K562 (cell line): ENCODE results near the gene UQCRH. TPM values are rescaled to one million over a fixed set of nuclear protein-coding genes. Genes with fewer than 3 reads are reported as not detected.

Experiments used
- ADNP ChIP-seq: fragments of 200-800 bp; sonication (Bioruptor generic); IDR thresholded peaks from 2 replicates; pipeline ENCODE4 v1.6.1; 2016; ENCODE audit warnings: missing genetic modification characterization, missing compliant biosample characterization
- COPS2 ChIP-seq: fragments of 450-650 bp; conservative IDR thresholded peaks from 2 replicates; pipeline ENCODE4 v1.6.1; 2016; ENCODE audit warnings: mild to moderate bottlenecking, moderate library complexity
- E2F3 ChIP-seq: fragments of 250-450 bp; sonication (Bioruptor Pico); IDR thresholded peaks from 2 replicates; pipeline ENCODE4 v1.4.0; 2020; ENCODE audit warnings: mild to moderate bottlenecking
- ETV1 ChIP-seq: fragments of 450-650 bp; conservative IDR thresholded peaks from 2 replicates; pipeline ENCODE4 v1.6.1; 2016; ENCODE audit warnings: missing genetic modification characterization, control low read depth, low read depth, missing compliant biosample characterization
- NCOA4 ChIP-seq: fragments of 450-650 bp; IDR thresholded peaks from 2 replicates; pipeline ENCODE4 v1.6.1; 2018; ENCODE audit warnings: mild to moderate bottlenecking; ENCODE audit not compliant: partially characterized antibody
- POLR2G ChIP-seq: fragments of 200-400 bp; formaldehyde crosslinking; IDR thresholded peaks from 2 replicates; pipeline ENCODE4 v1.6.1; 2017; ENCODE audit warnings: low read depth, mild to moderate bottlenecking, antibody characterized with exemption, low read length, moderate library complexity
- SRSF9 ChIP-seq: fragments of 200-400 bp; formaldehyde crosslinking; IDR thresholded peaks from 2 replicates; pipeline ENCODE4 v1.6.1; 2017; ENCODE audit warnings: low read depth, low read length, borderline replicate concordance
- polyA plus RNA-seq, 8 experiments: library from polyadenylated mRNA; depleted of rRNA in 4 of 8; stranded (reverse) in 5 of 8; unstranded in 3 of 8; fragments of >200 nt; fragmentation: Nextera tagmentation in 2 of 8; fragmentation: Illumina TruSeq in 1 of 8; extraction: Ambion mirVana in 2 of 8; extraction: Trizol in 1 of 8; gene quantifications; 2 replicates each; pipeline versions ENCODE4 v1.2.1 to v1.2.3, GENCODE V29; 2011 to 2014; ENCODE audit warnings: inconsistent platforms in 1 of 8, missing spikeins in 1 of 8
- total RNA-seq, 7 experiments: library from RNA; depleted of rRNA in 6 of 7; stranded (reverse); fragments of >200 nt in 6 of 7; fragmentation: Illumina TruSeq in 2 of 7; extraction: Trizol in 2 of 7; gene quantifications; 2 replicates each; pipeline versions ENCODE4 v1.2.1 to v1.2.3, GENCODE V29; 2011 to 2021; ENCODE audit warnings: low replicate concordance in 1 of 7
- TF ChIP-seq, protein P1 (sequence below): fragments of 250-450 bp; sonication (Bioruptor Pico); IDR thresholded peaks from 2 replicates; pipeline ENCODE4 v1.5.0; 2021; ENCODE audit warnings: mild to moderate bottlenecking, moderate library complexity
- TF ChIP-seq, protein P2 (sequence below): sonication (generic); formaldehyde crosslinking; IDR thresholded peaks from 2 replicates; pipeline ENCODE4 v1.8.0; 2022; ENCODE audit warnings: missing genetic modification reagents, mild to moderate bottlenecking, borderline replicate concordance
- TF ChIP-seq, protein P3 (sequence below), 2 experiments: fragments of 450-650 bp in 1 of 2; sonication (generic) in 1 of 2; formaldehyde crosslinking; conservative IDR thresholded peaks; 2 replicates each; pipeline versions ENCODE4 v1.4.0 to v1.8.1; 2020 to 2022; ENCODE audit warnings: mild to moderate bottlenecking in 1 of 2, missing genetic modification reagents in 1 of 2
- TF ChIP-seq, protein P4 (sequence below): sonication (generic); formaldehyde crosslinking; IDR thresholded peaks from 2 replicates; pipeline ENCODE4 v1.8.0; 2022; ENCODE audit warnings: missing genetic modification reagents, mild to moderate bottlenecking, borderline replicate concordance
- TF ChIP-seq, protein P5 (sequence below): fragments of 250-450 bp; sonication (Bioruptor Pico); IDR thresholded peaks from 2 replicates; pipeline ENCODE4 v1.4.0; 2020; ENCODE audit warnings: mild to moderate bottlenecking, moderate library complexity
- TF ChIP-seq, protein P6 (sequence below): IDR thresholded peaks from 2 replicates; pipeline ENCODE4 v1.6.1; 2012; ENCODE audit warnings: low read depth, low read length, improper control_type of control experiment, borderline replicate concordance

The UQCRH gene
- total and polyA plus RNA-seq, 9 of the 15 experiments (the other 6 are each of a cell fraction or from before 2014, with no cell fraction given): 1,267 to 5,184 (median 2,410) TPM

DNA sequence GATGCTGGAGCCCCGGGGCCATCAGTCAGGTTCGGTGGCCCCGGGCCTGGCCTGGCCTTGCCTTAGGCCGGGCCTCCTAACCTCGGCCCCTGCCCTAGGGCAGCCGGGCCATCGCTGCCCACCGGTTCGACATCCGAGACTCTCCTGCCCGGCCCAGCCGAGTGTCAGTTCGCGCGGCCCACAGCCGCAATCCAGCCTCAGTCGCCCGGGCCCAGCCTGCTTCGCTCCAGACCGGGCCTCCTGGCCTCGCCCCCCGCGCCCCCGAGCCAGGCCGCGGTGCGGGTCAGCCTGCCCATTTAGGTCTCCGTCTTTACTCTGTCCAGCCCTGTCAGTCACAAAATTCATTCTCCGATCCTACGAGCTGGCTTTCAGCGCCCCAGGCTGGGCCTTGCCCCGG, 859 bp upstream of the UQCRH start (continued):
- TF ChIP-seq, protein P1, sequence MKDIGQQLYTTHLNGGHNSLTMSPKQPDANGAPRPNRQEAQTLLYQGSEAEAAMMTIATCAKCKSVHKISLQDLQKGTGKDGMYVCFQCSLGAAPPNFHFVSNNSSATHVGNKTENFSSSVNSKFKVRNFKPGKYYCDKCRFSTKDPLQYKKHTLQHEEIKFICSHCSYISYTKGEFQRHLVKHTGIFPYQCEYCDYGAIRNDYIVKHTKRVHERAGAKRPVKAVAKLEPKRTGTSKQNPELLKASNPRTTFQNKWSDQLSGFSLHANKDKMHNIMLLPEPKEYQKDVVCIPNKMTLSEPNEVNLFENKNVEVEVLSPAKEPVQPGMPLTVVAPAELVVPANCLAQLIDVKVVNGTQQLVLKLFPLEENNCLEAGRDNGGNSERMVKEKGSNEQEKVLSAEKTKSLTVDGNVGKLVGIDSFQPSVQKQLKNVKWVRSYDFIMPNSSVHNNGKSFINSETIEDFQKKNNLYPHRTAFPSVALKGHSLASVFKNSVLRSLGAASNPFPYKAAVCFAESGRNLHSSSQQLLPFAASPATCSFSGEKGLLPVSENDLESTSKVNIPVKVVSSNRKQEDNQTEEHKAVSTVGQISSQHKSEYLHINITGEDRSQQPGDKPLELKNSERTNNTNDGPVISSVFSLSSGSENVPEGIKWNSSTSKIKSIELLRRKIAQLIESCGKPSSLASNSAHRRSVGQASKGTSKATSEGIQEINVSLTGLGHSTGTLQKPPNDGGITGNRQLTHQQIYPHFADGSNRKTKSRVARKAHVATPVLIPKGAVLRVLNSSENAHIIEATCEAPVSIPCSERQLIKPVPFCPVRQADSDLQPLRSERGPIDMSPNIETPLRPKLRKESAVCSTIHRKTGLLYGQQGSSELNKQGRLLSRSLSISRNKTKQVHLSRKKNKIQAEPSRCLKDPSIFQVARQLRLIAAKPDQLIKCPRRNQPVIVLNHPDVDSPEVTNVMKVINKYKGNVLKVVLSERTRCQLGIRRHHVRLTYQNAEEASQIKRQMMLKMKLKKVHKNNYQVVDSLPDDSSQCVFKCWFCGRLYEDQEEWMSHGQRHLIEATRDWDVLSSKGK: no peak
- TF ChIP-seq ADNP (tag) (no peak), COPS2 (no peak), E2F3 (CRISPR knock-in tag) (peak; percentile 7; the same call in 1 of the 2 replicates), POLR2G (peak; percentile 75), ETV1 (tag) (no peak), NCOA4 (no peak), SRSF9 (no peak)
- TF ChIP-seq, protein P2, sequence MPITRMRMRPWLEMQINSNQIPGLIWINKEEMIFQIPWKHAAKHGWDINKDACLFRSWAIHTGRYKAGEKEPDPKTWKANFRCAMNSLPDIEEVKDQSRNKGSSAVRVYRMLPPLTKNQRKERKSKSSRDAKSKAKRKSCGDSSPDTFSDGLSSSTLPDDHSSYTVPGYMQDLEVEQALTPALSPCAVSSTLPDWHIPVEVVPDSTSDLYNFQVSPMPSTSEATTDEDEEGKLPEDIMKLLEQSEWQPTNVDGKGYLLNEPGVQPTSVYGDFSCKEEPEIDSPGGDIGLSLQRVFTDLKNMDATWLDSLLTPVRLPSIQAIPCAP (CRISPR knock-in tag): 0 out of 2 replicates have a peak, but pooled peaks have one; percentile 5
- TF ChIP-seq, protein P3, sequence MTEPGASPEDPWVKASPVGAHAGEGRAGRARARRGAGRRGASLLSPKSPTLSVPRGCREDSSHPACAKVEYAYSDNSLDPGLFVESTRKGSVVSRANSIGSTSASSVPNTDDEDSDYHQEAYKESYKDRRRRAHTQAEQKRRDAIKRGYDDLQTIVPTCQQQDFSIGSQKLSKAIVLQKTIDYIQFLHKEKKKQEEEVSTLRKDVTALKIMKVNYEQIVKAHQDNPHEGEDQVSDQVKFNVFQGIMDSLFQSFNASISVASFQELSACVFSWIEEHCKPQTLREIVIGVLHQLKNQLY (CRISPR knock-in tag; conservative IDR thresholded peaks at IDR 0.05): no peak
- TF ChIP-seq, protein P4, sequence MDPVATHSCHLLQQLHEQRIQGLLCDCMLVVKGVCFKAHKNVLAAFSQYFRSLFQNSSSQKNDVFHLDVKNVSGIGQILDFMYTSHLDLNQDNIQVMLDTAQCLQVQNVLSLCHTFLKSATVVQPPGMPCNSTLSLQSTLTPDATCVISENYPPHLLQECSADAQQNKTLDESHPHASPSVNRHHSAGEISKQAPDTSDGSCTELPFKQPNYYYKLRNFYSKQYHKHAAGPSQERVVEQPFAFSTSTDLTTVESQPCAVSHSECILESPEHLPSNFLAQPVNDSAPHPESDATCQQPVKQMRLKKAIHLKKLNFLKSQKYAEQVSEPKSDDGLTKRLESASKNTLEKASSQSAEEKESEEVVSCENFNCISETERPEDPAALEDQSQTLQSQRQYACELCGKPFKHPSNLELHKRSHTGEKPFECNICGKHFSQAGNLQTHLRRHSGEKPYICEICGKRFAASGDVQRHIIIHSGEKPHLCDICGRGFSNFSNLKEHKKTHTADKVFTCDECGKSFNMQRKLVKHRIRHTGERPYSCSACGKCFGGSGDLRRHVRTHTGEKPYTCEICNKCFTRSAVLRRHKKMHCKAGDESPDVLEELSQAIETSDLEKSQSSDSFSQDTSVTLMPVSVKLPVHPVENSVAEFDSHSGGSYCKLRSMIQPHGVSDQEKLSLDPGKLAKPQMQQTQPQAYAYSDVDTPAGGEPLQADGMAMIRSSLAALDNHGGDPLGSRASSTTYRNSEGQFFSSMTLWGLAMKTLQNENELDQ (CRISPR knock-in tag): no peak
- TF ChIP-seq, protein P5, sequence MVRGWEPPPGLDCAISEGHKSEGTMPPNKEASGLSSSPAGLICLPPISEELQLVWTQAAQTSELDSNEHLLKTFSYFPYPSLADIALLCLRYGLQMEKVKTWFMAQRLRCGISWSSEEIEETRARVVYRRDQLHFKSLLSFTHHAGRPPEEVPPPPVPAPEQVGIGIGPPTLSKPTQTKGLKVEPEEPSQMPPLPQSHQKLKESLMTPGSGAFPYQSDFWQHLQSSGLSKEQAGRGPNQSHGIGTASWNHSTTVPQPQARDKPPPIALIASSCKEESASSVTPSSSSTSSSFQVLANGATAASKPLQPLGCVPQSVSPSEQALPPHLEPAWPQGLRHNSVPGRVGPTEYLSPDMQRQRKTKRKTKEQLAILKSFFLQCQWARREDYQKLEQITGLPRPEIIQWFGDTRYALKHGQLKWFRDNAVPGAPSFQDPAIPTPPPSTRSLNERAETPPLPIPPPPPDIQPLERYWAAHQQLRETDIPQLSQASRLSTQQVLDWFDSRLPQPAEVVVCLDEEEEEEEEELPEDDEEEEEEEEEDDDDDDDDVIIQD: no peak
- TF ChIP-seq, protein P6, sequence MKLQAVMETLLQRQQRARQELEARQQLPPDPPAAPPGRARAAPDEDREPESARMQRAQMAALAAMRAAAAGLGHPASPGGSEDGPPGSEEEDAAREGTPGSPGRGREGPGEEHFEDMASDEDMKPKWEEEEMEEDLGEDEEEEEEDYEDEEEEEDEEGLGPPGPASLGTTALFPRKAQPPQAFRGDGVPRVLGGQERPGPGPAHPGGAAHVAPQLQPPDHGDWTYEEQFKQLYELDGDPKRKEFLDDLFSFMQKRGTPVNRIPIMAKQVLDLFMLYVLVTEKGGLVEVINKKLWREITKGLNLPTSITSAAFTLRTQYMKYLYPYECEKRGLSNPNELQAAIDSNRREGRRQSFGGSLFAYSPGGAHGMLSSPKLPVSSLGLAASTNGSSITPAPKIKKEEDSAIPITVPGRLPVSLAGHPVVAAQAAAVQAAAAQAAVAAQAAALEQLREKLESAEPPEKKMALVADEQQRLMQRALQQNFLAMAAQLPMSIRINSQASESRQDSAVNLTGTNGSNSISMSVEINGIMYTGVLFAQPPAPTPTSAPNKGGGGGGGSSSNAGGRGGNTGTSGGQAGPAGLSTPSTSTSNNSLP: no peak
